Esophagus muscularis mucosa (tissue), 4 donors: ENCODE measurements around the gene GMDS.

Experiments used
- EP300 ChIP-seq: sonication (generic); formaldehyde crosslinking; IDR thresholded peaks from one replicate; pipeline ENCODE4 v1.6.1; 2017; ENCODE audit warnings: antibody characterized with exemption
- POLR2A ChIP-seq: fragments of 450-650 bp; IDR thresholded peaks from one replicate; pipeline ENCODE4 v1.6.1; 2017; ENCODE audit warnings: antibody characterized with exemption, moderate library complexity, mild to moderate bottlenecking, low read depth
- POLR2AphosphoS5 ChIP-seq, 2 donors: sonication (generic); formaldehyde crosslinking; IDR thresholded peaks; one replicate each; pipeline ENCODE4 v1.6.1; 2017; ENCODE audit warnings: antibody characterized with exemption in 2 of 2
- TF ChIP-seq, protein P1 (sequence below), 3 experiments: fragments of 200-600 bp in 2 of 3; fragments of 450-650 bp in 1 of 3; sonication (generic) in 2 of 3; IDR thresholded peaks; one replicate each; pipeline ENCODE4 v1.5.1; 2017 to 2019; ENCODE audit warnings: antibody characterized with exemption in 3 of 3, mild to moderate bottlenecking in 2 of 3, moderate library complexity in 1 of 3

DNA sequence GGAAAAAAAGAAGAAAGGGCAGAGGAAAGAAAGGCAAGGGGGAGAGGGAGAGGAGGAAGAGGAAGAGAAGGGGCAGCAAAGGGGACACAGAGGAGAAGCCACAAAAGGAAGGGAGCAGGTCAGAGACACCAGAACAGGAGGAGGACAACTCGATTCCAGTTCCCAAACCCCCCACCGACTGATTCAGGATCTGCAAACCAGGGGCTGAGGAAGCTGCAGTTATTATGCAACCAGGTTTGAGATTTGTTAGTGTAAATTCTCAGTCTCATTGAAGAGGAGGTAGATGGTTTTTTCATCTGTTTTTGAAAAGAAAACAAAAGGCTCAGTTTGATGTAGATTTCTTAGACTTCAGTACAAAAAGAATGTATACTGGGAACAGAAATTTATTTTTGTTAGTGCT is 432.9 kb downstream of the GMDS start:
- TF ChIP-seq, protein P1, sequence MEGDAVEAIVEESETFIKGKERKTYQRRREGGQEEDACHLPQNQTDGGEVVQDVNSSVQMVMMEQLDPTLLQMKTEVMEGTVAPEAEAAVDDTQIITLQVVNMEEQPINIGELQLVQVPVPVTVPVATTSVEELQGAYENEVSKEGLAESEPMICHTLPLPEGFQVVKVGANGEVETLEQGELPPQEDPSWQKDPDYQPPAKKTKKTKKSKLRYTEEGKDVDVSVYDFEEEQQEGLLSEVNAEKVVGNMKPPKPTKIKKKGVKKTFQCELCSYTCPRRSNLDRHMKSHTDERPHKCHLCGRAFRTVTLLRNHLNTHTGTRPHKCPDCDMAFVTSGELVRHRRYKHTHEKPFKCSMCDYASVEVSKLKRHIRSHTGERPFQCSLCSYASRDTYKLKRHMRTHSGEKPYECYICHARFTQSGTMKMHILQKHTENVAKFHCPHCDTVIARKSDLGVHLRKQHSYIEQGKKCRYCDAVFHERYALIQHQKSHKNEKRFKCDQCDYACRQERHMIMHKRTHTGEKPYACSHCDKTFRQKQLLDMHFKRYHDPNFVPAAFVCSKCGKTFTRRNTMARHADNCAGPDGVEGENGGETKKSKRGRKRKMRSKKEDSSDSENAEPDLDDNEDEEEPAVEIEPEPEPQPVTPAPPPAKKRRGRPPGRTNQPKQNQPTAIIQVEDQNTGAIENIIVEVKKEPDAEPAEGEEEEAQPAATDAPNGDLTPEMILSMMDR (IDR thresholded peaks at IDR 0.05), result no peak
- no peak for TF ChIP-seq EP300
- no peak for TF ChIP-seq POLR2A
- TF ChIP-seq POLR2AphosphoS5 (IDR thresholded peaks at IDR 0.05), result no peak
